Heart right ventricle (tissue), 16 donors: ENCODE measurements around the gene SARNP. TPM values are rescaled to one million over a fixed set of nuclear protein-coding genes. Genes with fewer than 3 reads are reported as not detected.
A peak's percentile ranks its signal among the peaks of the same experiment; 100 is the strongest.

Experiments used
- ATAC-seq, 8 donors: fragments of 200-7000 bp; cut with Tn5 transposase; one replicate each; pipeline ENCODE4 v1.9.1; 2020; ENCODE audit warnings: mild to moderate bottlenecking in 8 of 8, moderate library complexity in 8 of 8, moderate number of reproducible peaks in 1 of 8
- DNase-seq, 2 donors: peaks; one replicate each; pipeline ENCODE4 v3.0.0-alpha.2; 2020
- H3K27ac ChIP-seq, 10 donors: fragments of 200-600 bp; sonication (generic) in 2 of 10; one replicate each; pipeline versions ENCODE4 v1.5.0 to v1.8.0; 2020 to 2022; ENCODE audit warnings: mild to moderate bottlenecking in 3 of 10
- H3K27me3 ChIP-seq, 7 donors: fragments of 200-600 bp; one replicate each; pipeline ENCODE4 v1.8.0; 2021 to 2022; ENCODE audit warnings: mild to moderate bottlenecking in 2 of 7
- H3K36me3 ChIP-seq, 9 donors: fragments of 200-600 bp; sonication (generic) in 1 of 9; one replicate each; pipeline versions ENCODE4 v1.5.0 to v1.8.0; 2020 to 2022; ENCODE audit warnings: mild to moderate bottlenecking in 2 of 9
- H3K4me1 ChIP-seq, 9 donors: fragments of 200-600 bp; sonication (generic) in 1 of 9; one replicate each; pipeline versions ENCODE4 v1.5.0 to v1.8.0; 2020 to 2022; ENCODE audit warnings: mild to moderate bottlenecking in 4 of 9
- H3K4me3 ChIP-seq, 10 donors: fragments of 200-600 bp; sonication (generic) in 2 of 10; one replicate each; pipeline versions ENCODE4 v1.5.0 to v1.8.0; 2020 to 2022; ENCODE audit warnings: mild to moderate bottlenecking in 7 of 10, moderate library complexity in 2 of 10
- H3K9me3 ChIP-seq, 11 donors: fragments of 200-600 bp in 10 of 11; sonication (generic) in 2 of 11; one replicate each; pipeline versions ENCODE4 v1.5.0 to v1.8.0; 2013 to 2022; ENCODE audit warnings: mild to moderate bottlenecking in 2 of 11, control low read depth in 1 of 11, moderate library complexity in 1 of 11
- WGBS, 2 donors: extraction: QIAGEN DNeasy Blood & Tissue Kit; methylation state at CpG; one replicate each; pipeline ENCODE4 v1.1.7; 2013; ENCODE audit warnings: inconsistent platforms in 1 of 2; 5-methylcytosine and 5-hydroxymethylcytosine counted together
- intact Hi-C, 10 donors: fragments of 100-400 bp; cut with DNase I; formaldehyde crosslinking; loops; one replicate each; pipeline versions ENCODE4 v1.11.1 to v1.14.2; 2022
- polyA plus RNA-seq, 2 donors: library from polyadenylated mRNA; stranded (reverse); fragments of 200-250 nt; gene quantifications; one replicate each; pipeline ENCODE4 v1.2.3, GENCODE V29; 2013
- total RNA-seq, 10 donors: library from RNA; stranded (reverse); fragmentation: NEBNext Ultra II Directional in 3 of 10; extraction: Animal tissue kit (Norgen Biotek cat#: 25700) in 3 of 10; gene quantifications; one replicate each; pipeline versions ENCODE4 v1.2.1 to v1.2.4, GENCODE V29; 2021 to 2023
- TF ChIP-seq, protein P1 (sequence below), 9 donors: fragments of 200-600 bp; sonication (generic) in 2 of 9; IDR thresholded peaks; one replicate each; pipeline versions ENCODE4 v1.5.0 to v1.8.0; 2021 to 2022; ENCODE audit warnings: antibody characterized with exemption in 9 of 9, mild to moderate bottlenecking in 5 of 9, moderate library complexity in 1 of 9
- donor health status: Arrhythmogenic right ventricular cardiomyopathy.
- donor health status: ischemic (EF 13 %, LVEDD 7.1; RV severe dilation, severe dysfunction).
- donor health status: healthy with polysubstance abuse.
- donor health status: DM: no; HTN: yes; CAD: no.
- donor health status: DM: no; HTN: no; CAD: no.
- donor health status: ischemic (EF 25% LVEDD 6.9; RV normal size, moderate dysfunction).
- donor health status: ischemic (EF 25% LVEDD 5.7; RV mildly dilated, moderate dysfunction).
- donor health status: healthy.
- donor health status: DM: yes; HTN: yes; CAD: no.
- donor health status: Ischemic cardiomyopathy.
- donor health status: ischemic (EF 35%, LVEDD 5.7; RV mildly dilated, moderate dysfunction).
- donor health status: nonischemic (EF 11% LVEDD 7.7; RV severe dilation, severe dysfunction).
- donor health status: DM: yes; HTN: yes; CAD: no.
- donor health status: PGD.
- donor health status: ischemic (EF 29% LVEDD 5.4; RV normal size, mild dysfunction).
- donor health status: nonischemic (EF 23%, LVEDD 6.1; RV moderate dilation, normal function).

Gene SARNP
- total and polyA plus RNA-seq, 12 donors, result 47.5 to 136 (median 55.2) TPM

DNA sequence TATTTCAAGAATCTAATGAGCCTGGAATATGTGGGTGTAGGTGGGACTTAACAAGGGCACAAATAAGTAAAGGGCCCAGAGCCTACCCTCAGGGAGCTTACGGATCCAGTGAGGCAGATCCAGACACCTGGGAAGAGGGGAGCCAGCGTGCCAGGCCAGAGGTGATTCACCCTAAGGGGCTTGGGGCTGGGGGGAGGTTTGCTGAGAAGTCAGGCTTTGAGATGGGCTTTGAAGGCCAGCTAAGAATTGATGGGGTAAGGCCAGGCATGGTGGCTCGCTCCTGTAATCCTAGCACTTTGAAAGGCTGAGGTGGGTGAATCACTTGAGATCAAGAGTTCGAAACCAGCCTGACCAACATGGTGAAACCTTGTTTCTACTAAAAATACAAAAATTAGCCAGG lies 25.9 kb upstream of the SARNP start:
- Histone ChIP-seq H3K27ac (peak overlapping the region in 2 of 10 donors; percentile 44 to 87), H3K4me1 (peaks cover 0 to 47% (median 10%) of the 10 kb centered on the region in 9 donors), H3K4me3 (no peak overlapping the region), H3K9me3 (no peaks in the 10 kb centered on the region), H3K27me3 (peaks cover 0 to 3% (median 0%) of the 10 kb centered on the region in 7 donors), H3K36me3 (peaks cover 0 to 3% (median 0%) of the 10 kb centered on the region in 9 donors)
- ATAC-seq (no peak), DNase-seq (no peak)
- TF ChIP-seq, protein P1, sequence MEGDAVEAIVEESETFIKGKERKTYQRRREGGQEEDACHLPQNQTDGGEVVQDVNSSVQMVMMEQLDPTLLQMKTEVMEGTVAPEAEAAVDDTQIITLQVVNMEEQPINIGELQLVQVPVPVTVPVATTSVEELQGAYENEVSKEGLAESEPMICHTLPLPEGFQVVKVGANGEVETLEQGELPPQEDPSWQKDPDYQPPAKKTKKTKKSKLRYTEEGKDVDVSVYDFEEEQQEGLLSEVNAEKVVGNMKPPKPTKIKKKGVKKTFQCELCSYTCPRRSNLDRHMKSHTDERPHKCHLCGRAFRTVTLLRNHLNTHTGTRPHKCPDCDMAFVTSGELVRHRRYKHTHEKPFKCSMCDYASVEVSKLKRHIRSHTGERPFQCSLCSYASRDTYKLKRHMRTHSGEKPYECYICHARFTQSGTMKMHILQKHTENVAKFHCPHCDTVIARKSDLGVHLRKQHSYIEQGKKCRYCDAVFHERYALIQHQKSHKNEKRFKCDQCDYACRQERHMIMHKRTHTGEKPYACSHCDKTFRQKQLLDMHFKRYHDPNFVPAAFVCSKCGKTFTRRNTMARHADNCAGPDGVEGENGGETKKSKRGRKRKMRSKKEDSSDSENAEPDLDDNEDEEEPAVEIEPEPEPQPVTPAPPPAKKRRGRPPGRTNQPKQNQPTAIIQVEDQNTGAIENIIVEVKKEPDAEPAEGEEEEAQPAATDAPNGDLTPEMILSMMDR (IDR thresholded peaks at IDR 0.05), result no peak
- intact Hi-C loops, result no loop called here
- WGBS, 2 donors, result 93 to 98% methylated on average over 4 of the region's 4 CpGs

DNA sequence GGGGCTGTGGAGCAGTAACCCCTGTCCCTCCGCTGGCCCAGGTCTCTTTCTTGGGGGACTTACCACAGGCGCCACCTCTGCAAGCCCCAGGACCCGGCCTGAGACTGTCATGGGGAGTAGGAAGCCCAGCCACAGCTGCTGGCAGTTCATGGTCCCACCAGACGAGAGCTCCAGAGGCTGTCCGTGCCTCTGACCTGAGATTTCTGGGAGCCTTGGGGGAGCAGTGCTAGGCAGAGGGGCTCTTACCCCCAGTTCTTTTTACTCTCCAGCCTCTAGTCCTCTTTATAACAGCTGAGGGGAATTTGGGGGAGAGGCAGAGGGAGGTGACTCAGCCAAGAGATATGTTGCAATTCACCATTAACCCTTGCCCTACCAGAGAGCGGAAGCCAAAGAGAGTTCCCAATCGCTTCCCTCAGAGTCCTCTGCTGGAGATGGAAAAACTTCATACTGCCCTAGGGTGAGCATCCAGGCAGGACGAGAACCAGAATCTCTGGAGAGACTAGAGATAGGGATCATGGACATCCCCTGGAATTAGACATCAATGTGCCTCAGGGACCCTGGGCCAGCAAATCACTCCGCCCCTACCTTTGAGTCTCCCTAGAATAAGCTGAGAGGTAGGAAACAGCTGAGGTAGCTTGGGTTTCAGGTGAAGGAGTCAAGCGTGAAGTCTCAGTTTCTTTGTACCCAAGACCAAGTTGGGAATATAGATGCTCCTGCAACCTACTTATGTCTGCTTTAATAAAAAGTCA lies 25.3 kb upstream of the SARNP start, which contains the start of gene MMP19:
MMP19 (minus strand) TSS at position 256 of the 749 bp plus-strand sequence; CDS start at position 150, 106 bp downstream.
- intact Hi-C loops, result no loop called here
- peaks cover 0 to 3% (median 0%) of the 10 kb centered on the region in 9 donors for H3K36me3 ChIP-seq
- 49 to 54% methylated on average over 10 of the region's 10 CpGs for WGBS, 2 donors
- no peak for DNase-seq
- no peaks in the 10 kb centered on the region for H3K9me3 ChIP-seq
- TF ChIP-seq, protein P1 (IDR thresholded peaks at IDR 0.05), result no peak
- H3K27me3 ChIP-seq, result peaks cover 0 to 3% (median 0%) of the 10 kb centered on the region in 7 donors
- H3K27ac ChIP-seq, result peak within 1 kb of the TSS in 6 of 10 donors; percentile 39 to 87 (median 55)
- H3K4me3 ChIP-seq, result peak within 1 kb of the TSS in 9 of 10 donors; percentile 28 to 58 (median 48)
- H3K4me1 ChIP-seq, result peaks cover 0 to 42% (median 6%) of the 10 kb centered on the region in 9 donors
- peak; percentile 28 to 60 (median 48) for ATAC-seq

DNA sequence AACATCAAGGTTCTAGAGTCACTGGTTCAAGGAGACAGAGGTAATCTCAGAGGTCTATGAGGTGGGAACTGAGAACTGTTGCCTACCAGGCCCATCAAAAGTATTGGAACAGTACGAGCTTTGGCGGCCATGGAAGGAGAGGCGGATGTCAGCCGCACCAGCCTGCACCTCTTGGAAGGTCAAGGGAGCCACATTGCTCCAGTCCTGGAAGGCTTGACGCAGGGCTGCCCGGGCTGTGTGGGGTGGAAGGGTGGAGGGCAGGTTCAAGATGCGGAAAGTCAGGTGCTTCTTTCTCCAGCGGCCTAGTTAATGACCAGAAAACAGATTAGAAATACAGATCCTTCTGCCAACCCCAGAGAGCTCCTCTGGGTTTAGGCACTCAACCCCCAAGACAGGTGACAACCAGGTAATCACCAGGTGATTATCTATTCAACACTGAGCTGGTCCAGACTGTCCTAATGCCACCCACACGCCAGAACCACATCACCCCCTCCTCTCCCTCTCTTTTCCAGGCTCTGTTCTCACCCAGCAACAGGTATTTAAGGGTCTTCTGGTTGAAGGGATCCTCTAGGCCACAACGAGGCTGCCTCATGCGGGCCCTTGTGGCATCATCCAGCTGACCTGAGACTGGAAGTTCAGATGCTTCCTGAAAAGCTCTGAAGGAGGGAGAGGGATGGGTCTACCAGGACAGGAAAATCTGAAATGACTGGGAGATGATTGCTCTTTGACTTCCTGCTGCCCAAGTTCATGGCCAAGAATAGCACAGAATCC lies 23.2 kb upstream of the SARNP start:
- DNase-seq (no peak), ATAC-seq (no peak)
- Histone ChIP-seq H3K27me3 (peaks cover 0 to 3% (median 0%) of the 10 kb centered on the region in 7 donors), H3K27ac (no peak overlapping the region), H3K4me3 (no peak overlapping the region), H3K4me1 (peaks cover 0 to 23% (median 0%) of the 10 kb centered on the region in 9 donors), H3K36me3 (peaks cover 0 to 9% (median 0%) of the 10 kb centered on the region in 9 donors), H3K9me3 (no peaks in the 10 kb centered on the region)
- TF ChIP-seq, protein P1 (IDR thresholded peaks at IDR 0.05), result no peak
- WGBS, 2 donors, result 92 to 93% methylated on average over 11 of the region's 11 CpGs
- intact Hi-C loops, result no loop called here
